ENCODE results near the gene ELAPOR2.
A peak's percentile ranks its signal among the peaks of the same experiment; 100 is the strongest.

ELAPOR2 gene

GRCh38 chr7:87075671-87076404 lies 16.4 kb upstream of the ELAPOR2 start:
- no peak overlapping the region for H3K4me3 ChIP-seq (ENCODE audit: low read depth, low read length)
- no peaks in the 10 kb centered on the region; the same call in 1 of the 2 replicates for H3K27me3 ChIP-seq
- DNase-seq, result no peak
- no peaks in the 10 kb centered on the region for H3K36me3 ChIP-seq
- no peaks in the 10 kb centered on the region for H3K4me1 ChIP-seq
- TF ChIP-seq CTCF (IDR thresholded peaks at IDR 0.05; ENCODE audit: low read depth, low read length), result no peak
- no peaks in the 10 kb centered on the region for H3K9me3 ChIP-seq

GRCh38 chr7:87067788-87068187 lies 8.3 kb upstream of the ELAPOR2 start:
- no peaks in the 10 kb centered on the region for H3K36me3 ChIP-seq
- no peaks in the 10 kb centered on the region; the same call in 1 of the 2 replicates for H3K27me3 ChIP-seq
- H3K4me1 ChIP-seq, result no peaks in the 10 kb centered on the region
- no peaks in the 10 kb centered on the region for H3K9me3 ChIP-seq
- no peak for TF ChIP-seq CTCF (IDR thresholded peaks at IDR 0.05; ENCODE audit: low read depth, low read length)
- H3K4me3 ChIP-seq (ENCODE audit: low read depth, low read length), result no peak overlapping the region
- DNase-seq, result no peak

GRCh38 chr7:87060288-87060537 lies 759 bp upstream of the ELAPOR2 start:
- DNase-seq, result no peak
- Histone ChIP-seq H3K9me3 (no peaks in the 10 kb centered on the region), H3K4me3 (ENCODE audit: low read depth, low read length) (peak overlapping the region; percentile 68), H3K36me3 (no peaks in the 10 kb centered on the region), H3K4me1 (no peaks in the 10 kb centered on the region; the same call in 1 of the 2 replicates), H3K27me3 (no peaks in the 10 kb centered on the region)
- no peak for TF ChIP-seq CTCF (IDR thresholded peaks at IDR 0.05; ENCODE audit: low read depth, low read length)

- DNase-seq, result peak; percentile 21
- peak overlapping the region; percentile 72 for H3K4me3 ChIP-seq (ENCODE audit: low read depth, low read length)
- no peak for TF ChIP-seq CTCF (IDR thresholded peaks at IDR 0.05; ENCODE audit: low read depth, low read length)
Observed at GRCh38 chr7:87058744-87059524, 520 bp downstream of the ELAPOR2 start.

GRCh38 chr7:87057210-87057609 lies 2.2 kb downstream of the ELAPOR2 start:
- H3K4me3 ChIP-seq (ENCODE audit: low read depth, low read length), result no peak overlapping the region
- H3K4me1 ChIP-seq, result no peaks in the 10 kb centered on the region; the same call in 1 of the 2 replicates
- no peaks in the 10 kb centered on the region for H3K9me3 ChIP-seq
- H3K27me3 ChIP-seq, result no peaks in the 10 kb centered on the region
- H3K36me3 ChIP-seq, result no peaks in the 10 kb centered on the region
- no peak for TF ChIP-seq CTCF (IDR thresholded peaks at IDR 0.05; ENCODE audit: low read depth, low read length)
- DNase-seq, result no peak

More at GRCh38 chr7:87058744-87059524, 520 bp downstream of the ELAPOR2 start:
- H3K4me1 ChIP-seq, result no peaks in the 10 kb centered on the region; the same call in 1 of the 2 replicates
- H3K27me3 ChIP-seq, result no peaks in the 10 kb centered on the region
- no peaks in the 10 kb centered on the region for H3K36me3 ChIP-seq
- no peaks in the 10 kb centered on the region for H3K9me3 ChIP-seq

GRCh38 chr7:87056346-87056745 lies 3.1 kb downstream of the ELAPOR2 start:
- Histone ChIP-seq H3K9me3 (no peaks in the 10 kb centered on the region), H3K27me3 (no peaks in the 10 kb centered on the region), H3K4me3 (ENCODE audit: low read depth, low read length) (no peak overlapping the region), H3K4me1 (no peaks in the 10 kb centered on the region; the same call in 1 of the 2 replicates), H3K36me3 (no peaks in the 10 kb centered on the region)
- no peak for DNase-seq
- TF ChIP-seq CTCF (IDR thresholded peaks at IDR 0.05; ENCODE audit: low read depth, low read length), result no peak
